Measurements from ENCODE around the gene MALT1.

GRCh38 chr18:58653814-58654509 is 17.3 kb upstream of the MALT1 start:
- TF ChIP-seq POLR2A (IDR thresholded peaks at IDR 0.05) (no peak), CTCF (IDR thresholded peaks at IDR 0.05) (no peak)

Measured in lower leg skin (tissue), 3 donors.